Mesenteric fat pad (tissue), 1 donor: ENCODE data around the gene SLC43A2. TPM values are rescaled to one million over a fixed set of nuclear protein-coding genes. Genes with fewer than 3 reads are reported as not detected.
A peak's percentile ranks its signal among the peaks of the same experiment; 100 is the strongest.

ENCODE experiments used
- DNase-seq: peaks from one replicate; pipeline ENCODE4 v3.0.0-alpha.2; 2020; ENCODE audit warnings: low spot score
- total RNA-seq: library from RNA; stranded (reverse); fragmentation: NEBNext Ultra II Directional; extraction: Animal tissue kit (Norgen Biotek cat#: 25700); gene quantifications from one replicate; pipeline ENCODE4 v1.2.1, GENCODE V29; 2021
- donor health status: DM: yes; HTN: yes; CAD: no.

Gene SLC43A2
- total RNA-seq, 1 donor from 2014 or later = 31.4 TPM

DNA sequence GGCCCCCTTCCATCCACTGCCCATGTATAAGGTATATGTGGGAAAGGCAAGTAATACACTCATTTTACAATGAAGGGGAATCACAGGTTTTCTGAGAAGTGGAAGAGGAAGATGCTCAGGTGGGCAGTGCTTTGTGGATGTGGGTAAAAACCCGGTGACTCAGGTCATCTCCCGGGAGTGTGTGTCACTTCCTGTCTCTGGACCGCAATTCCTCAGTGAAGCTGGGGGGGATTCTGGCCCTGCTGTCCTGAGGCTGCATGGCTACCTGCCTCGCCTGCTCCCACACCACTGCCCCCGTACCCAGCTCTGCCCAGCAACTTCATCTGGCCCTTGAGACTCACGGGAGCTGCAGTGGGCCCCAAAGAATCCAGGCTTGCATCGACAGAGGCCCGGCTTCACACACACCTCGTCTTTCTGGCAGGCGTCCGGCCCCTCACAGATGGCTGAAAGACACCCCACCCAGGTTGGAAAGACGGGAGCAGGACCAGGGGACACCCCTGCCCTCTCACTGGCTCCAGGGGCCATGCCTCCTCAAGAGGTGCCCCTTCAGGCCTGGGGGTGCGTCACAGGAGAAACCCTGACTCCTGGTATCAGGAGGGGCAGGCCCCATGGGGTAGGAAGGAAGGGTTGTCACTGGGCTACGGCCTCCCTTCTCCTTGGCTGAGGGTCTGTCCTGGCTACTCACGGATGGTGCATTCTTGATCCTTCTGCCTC is 16.0 kb upstream of the SLC43A2 start:
- DNase-seq = no peak

DNA sequence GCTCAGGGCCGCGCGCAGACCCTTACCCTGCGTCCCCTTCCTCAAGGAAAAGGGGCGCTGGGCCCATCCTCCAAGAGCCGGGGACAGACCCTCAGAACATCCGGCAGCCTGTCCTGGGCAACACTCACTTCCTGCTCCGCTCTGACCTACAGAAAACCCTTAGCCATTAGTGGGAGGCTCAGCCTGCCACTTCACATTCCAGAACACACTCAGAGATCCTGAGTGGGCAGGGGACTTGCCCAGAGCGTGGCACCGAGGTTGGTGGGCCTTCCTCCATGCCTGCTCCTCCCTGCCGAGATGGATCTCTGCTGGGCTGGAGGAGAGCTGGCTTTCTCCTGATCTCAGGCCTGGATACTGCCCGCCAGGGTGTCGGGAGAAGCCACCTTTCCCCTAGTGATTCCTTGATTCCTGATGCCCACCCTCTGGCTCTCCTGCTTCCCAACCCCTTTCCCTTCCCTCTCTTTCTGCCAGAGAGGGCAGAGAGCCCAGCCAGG is 15.4 kb upstream of the SLC43A2 start:
- no peak for DNase-seq

DNA sequence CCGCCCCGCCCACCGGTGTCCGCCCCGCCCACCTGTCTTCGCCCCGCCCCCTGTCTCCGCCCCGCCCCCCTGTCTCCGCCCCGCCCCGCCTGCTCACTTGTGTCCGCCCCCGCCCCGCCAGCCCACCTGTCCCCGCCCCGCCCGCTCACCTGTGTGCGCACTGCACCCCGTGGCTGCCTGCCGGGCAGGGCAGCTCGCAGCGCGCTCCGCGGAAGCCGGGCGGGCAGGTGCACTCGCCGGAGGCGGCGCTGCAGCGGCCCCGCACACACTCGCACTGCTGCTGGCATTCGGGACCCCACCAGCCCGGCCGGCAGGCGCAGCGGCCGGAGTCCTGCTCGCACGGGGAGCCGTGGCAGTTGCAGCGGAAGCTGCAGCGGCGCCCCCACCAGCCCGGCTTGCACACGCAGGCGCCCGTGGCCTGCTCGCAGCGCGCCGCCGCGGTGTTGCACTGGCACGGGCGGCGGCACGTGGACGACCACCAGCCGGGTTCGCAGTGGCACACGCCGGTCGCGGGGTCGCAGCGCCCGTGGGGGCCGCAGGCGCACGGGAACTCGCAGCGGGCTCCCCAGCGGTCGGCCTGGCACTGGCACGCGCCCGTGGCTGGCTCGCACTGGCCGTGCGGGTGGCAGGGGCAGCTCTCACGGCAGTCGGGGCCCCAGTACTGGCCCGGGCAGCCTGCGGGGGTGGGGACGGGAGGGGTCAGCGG is 14.8 kb upstream of the SLC43A2 start:
- no peak for DNase-seq

DNA sequence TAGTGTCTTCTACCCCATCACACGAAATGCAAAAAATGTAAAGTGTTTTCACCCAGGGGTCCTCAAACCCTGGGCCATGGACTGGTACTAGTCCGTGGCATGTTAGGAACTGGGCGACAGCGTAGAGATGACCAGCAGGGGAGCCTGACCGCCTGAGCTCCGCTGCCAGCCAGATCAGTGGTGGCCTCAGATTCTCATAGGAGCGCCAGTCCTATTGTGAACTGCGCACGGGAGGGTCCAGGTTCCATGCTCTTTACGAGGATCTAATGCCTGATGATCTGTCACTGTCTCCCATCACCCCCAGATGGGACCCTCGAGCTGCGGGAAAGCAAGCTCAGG is 12.4 kb upstream of the SLC43A2 start:
- no peak for DNase-seq

DNA sequence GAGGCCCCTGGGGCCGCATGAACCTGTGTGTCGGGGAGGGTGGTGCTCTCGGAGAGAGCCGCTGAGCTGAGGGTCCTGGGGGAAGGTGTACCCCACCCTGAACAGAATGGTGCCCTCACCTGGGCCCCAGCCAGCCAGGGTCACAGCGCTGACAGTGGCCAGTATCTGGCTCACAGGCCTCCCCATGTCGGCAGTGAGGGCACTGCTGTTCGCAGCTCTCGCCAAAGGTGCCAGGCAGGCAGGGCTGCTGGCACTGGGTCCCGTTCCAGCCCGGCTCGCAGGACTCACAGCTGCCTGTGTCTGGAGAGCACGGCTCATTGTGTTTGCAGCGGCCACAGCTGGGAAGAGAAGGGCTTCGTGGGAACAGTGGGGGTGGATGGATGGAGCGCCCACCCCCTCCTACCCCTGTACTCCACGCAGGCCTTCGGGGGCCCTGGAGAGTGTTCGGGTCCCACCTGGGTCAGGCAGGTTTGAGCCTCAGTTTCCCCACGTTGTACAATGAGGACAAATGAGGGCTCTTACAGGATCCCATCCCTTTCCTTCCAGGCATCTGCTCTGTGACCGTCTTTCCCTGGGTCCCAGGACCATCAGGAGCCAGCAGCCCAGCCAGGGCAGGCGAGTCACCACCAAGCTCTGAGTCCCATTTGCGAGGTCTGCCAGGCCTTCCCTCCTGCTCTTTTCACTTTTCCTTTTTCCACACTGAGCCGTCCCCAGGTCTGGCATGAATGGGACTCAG is 11.9 kb upstream of the SLC43A2 start:
- DNase-seq = no peak

DNA sequence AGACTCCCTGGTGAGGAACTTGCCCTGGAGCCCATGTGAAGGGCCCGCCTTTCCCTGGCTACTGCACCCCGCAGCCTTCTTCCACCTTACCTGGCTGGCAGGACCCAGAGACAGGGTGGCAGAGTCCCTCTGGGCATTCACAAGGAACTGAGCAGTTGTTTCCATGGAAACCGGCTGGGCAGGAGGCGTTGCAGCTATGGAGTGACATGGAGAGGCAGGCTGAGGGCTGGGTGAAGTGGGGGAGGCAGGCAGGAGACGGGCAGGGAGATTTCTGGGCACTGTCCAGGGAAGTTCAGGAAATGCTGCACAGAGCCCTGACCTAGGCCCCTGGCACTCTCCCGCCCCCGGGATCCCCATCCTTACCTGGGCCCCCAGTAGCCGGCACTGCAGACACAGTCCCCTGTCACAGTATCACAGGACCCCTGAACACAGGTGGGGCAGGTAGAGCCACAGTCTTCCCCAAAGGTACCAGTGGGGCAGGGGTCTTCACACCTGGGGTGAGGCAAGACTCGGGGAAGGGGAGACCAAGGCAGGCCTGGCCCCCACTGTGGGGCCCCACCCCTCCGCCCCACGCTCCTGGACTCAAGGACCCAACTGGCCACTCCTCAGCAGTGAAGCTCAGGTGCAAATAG is 11.0 kb upstream of the SLC43A2 start:
- no peak for DNase-seq

DNA sequence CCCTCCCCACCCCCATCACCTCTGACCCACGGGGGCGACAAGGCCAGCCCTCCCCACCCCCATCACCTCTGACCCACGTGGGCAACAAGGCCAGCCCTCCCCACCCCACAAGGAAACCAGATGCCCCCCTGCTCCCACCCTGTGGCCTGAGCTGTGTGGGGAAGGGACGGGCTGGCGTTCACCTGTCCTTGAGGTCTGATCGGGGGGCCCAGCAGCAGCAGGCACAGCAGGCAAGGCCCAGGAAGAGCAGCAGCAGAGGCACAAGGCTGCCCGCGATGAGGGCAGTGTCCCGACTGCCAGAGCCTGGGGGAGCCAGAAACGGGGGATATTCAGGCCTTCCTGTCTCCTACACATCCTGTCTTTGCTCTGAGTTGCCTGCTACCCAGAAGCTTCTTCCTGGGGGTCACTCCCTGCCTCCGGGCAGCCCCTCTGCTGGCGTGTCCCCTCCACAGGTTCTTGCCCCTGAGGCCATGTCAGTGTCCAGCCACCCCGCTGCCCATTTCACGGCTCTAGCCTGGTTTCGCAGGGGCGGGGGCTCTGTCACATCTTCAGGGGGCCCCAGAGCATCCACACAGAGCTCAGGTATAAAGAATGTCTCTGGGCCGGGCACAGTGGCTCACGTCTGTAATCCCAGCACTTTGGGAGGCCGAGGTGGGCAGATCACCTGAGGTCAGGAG is 10.1 kb upstream of the SLC43A2 start:
- no peak for DNase-seq

DNA sequence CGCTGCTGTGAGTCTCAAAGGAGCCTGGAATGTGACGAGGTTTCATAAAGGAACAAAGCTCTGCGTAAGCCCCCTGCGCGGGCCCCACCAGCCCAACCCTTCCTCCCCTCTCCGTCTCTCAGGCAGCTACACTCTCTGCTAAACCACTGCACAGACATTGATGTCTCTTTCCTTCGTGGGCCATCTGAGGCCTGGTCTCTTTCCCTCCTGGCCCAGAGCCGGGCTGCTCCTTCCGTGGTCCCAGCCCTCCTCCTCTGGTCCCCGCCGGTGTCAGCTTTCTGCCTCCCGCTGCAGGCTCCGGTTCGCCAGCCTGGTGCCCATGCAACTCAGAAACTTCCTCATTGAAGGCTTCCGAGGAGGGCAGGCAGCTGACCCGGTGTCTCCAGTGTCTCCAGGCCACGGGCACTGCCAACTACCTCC is 9.5 kb upstream of the SLC43A2 start:
- DNase-seq = no peak

DNA sequence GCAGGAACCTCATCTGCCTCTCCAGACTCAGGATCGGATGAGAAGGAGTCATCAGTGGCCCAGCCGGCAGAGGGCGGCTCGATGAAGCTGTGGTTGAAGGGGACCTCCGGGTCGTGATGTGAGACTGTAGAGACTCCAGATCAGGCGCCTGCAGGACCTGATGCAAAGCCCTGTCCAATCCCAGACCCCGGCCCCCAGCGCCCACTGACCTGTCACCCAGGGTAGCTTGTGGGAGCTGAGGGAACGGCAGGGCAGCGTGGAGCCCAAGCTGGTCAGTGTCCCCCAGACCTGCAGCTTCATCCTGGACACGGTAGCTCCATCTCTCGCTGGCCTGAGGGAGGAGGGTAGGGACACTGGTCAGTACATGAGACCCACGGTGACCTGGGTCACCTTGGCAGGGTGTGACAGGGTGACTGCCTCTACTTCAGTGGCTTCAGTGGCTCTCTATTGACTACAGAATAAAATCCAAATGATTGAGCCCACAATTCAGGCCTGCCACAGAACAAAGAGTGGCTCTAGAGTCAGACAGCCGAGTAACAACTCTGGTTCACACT is 8.2 kb upstream of the SLC43A2 start:
- DNase-seq = no peak

DNA sequence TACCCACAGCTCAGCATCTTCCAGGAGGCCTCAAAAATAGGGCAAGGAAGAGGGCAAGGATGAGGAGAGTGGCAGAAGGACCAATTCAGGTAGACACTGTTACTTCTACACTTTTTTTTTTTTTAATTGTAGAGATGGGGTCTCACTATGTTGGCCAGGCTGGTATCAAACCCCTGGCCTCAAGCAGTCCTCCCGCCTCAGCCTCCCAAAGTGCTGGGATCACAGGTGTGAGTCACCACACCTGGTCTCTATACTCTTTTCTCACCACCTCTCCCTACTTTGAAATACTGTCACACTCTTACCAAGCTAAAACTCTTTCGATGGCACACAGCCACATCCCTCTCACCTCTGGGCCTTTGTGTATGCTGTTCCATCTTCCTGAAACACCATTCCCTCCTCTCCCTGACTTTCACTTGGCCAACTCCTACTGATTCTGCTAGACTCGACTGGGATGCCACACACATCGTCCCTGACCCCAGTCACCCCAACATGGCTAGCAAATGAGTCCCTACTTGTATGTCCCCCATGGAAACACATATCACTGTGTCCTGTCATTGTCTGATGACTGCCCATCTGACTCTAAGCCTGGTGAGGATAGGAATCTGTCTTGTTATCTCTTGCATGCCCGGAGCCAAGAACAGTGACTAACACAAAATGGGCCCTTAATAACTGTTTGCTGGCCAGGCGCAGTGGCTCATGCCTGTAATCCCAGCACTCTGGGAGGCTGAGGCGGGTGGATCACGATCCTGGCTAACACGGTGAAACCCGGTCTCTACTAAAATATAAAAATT is 7.2 kb upstream of the SLC43A2 start:
- no peak for DNase-seq

DNA sequence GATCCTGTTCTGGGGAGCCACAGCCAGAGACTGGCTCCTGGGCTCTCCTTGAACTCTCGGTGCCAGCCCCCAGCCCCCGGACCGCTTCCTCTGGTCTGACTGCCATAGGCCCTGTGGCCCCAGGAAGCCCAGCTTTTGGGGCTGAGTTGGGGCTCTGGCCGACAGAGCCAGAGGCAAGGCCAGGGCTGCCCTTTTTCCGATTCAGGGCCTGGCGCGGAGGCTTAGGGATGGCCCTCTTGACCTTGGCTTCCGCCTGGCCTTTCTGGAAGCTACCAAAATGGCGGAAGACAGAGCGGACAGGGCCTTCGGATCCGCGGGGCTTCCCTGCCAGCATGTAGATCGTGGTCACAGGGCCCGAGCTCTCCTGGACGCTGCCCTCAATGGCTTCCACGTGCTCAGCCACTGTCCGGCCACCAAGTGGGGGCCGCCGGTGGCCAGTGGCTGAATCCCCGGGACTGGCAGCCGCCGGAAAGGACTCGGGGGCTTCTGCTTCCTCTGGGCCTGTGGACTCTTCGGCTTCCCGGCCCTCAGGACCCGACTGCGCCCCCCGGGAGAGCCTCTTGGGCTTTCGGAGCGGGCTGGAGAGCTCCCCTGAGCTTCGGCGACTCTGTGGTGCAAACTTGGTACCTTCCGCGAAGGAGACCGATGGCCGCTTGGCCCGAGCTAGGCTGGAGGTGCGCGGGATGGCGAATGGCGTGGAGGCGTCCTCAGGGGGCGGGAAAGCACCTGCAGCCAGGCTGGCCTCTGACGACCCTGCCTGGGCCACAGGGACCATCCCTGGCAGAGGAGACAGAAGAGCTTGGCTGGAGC is 6.4 kb upstream of the SLC43A2 start:
- DNase-seq = no peak

DNA sequence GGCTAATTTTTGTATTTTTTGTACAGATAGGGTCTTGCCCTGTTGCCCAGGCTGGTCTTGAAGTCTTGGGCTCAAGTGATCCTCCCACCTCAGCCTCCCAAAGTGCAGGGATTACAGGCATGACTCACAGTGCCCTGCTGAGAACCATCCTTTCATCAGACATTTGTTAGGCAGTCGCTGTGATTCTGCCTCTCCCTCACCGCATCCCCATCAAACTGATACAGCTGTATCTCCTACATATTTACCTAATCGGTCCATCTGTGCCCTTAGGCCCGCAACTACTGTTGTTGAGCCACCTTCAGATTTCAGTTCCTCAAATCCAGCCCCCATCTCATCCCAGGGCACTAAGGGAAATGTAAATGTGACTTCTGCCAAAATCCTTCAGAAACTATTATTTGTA is 2.0 kb upstream of the SLC43A2 start:
- DNase-seq = no peak

DNA sequence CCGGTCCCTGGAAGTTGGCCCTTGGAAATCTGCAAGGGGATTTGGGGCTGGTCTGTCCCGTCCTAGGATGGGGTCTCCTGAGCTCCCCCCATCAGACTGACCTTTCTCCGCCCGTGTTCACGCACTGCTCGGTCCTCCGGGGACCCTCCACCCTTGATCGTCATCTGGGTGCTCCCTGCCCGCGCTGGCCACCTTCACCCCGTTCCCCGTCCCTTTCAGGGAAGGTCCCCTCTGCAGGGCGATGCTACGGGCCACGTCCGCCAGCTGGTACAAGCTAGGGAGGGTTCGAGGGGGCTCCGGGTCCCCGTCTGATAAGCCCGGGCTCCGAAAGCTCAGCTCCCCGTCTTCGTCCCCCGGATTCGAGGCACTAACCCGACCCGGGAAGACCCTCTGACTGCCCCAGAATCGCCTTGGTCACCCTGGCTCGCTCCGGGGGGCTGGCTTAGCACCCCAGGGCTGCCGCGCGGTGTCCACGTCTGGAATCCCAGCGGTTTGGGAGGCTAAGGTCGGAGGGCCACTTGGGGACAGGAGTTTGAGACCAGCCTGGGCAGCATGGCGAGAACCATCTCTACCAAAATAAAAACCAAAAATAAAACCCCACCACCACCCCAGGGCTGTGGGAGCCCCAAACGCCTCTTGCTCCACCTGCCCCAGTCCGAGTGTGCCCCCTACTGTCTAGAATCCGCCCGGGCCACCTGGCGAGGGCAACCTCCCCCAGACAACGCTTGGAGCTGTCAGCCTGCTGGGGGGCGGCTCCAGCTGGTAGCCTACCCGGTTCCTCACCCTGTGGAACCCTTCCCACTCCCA is 1.1 kb upstream of the SLC43A2 start:
- DNase-seq = no peak

DNA sequence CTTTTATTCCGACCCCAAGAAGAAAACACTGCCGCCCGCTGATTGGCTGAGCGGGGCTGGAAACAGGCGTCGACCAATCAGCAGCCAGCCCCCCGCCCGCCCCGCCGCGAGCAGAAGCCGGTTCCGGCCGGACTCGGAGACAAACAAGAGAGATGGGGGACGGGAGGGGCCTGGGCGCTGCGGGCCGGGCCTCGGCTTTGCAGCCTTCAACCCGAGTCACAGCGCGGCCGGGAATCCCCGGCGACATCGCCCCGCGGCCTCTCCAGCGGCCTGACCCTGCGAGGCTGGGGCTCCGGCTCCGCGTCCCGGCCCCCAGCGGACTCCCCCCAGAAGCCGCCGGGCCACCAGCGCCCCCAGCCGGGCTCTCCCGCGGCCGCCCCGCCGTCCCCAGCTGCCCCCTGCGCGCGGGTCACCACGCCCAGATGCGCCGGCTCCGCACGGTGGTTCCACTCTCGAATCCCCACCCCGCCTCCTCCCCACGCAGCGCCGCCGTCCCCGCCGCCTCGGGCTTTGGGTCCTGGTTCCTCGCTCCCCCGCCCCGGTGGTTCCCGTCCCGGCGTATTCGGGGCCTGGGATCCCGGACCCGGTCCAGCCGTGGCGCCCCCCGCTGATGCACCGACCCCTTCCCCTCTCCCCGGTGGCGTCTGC is 346 bp upstream of the SLC43A2 start:
- DNase-seq = peak; percentile 98

DNA sequence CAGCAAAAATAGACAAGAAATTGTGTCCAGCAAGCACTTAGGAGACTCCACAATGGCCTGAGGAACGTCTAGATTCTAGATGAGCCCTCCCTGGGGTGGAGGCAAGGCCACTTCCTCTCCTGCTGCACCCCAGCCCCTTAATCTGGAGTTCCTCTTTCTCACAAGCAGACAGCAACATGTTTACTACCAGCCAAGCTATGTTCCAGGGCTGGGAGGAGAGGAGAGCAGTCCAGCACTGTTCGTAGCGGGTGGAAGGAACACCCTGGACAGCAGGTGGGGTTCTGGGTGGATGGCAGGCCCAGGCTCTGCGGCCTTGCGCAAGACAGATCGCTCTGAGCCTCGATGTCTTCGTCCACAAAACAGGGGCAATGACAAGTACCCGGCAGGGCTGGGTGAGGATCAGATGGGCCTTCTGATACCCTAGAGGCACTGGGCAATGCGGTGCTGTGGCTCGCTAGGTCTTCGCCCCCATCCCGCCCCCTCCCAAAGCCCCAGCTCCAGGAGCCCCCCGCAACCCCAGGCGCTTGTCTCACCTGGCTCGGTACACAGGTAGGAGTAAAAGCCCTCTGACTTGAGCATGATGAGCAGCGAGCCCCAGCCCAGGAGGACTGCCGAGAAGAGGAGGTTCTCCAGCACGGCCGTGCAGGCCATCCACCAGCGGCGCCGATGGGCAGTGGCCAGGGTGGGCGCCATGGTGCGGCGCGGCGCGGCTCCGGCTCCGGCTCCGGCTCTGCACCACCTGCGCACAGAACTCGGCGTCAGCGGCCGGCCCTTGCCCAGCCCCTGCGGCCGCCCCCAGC is 1.3 kb downstream of the SLC43A2 start:
- DNase-seq = no peak

DNA sequence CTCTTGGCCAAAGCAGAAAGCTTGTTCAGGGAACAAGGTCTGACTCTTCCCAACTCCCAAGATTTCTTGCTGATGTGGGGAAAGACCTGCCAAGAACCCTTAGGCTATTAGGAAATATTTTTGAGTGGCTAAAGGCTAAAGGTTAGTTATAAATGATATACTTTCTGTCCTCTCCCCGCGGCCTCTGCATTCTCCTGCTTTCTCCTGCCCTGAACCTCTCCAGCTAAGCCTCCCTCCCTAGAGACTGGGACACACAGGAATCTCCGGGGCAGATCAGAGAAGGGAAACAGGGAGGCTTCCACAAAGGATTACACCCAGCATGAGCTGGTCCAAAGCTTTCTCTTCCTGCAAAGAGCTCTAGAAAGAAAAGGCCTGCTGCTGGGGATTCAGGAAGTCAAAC is 2.3 kb downstream of the SLC43A2 start:
- no peak for DNase-seq

DNA sequence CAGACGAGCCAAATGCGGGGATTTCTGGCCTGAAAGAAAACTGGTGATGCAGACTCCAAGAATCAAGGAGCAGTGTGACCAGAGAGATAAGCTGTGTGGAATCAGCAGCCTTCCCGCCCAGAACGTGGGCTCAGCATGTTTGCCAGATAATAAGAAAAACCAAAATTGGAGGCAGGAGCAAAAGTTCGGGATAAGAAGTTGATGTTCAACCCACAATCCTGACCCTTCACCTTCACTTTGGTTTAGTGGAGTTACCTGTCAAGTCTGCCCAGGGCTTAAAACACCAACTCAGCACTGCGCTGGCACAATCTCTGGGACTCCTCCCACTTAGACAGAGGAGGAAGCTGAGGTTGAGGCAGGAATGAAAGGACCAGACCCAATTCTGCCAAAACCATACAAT is 3.1 kb downstream of the SLC43A2 start:
- DNase-seq = no peak
